ENCODE data around the gene PHLDB3.
A peak's percentile ranks its signal among the peaks of the same experiment; 100 is the strongest.

- TF ChIP-seq POLR2AphosphoS5 (IDR thresholded peaks at IDR 0.05), result peak in 2 of 3 donors; percentile 13 to 54
- no peak for TF ChIP-seq CTCF (IDR thresholded peaks at IDR 0.05)
Observed at GRCh38 chr19:43503501-43504425, 783 bp downstream of the PHLDB3 start.

Data from breast epithelium (tissue), 3 donors.